Endothelial cell of umbilical vein (primary cell): ENCODE results near the gene ZNF664. TPM values are rescaled to one million over a fixed set of nuclear protein-coding genes. Genes with fewer than 3 reads are reported as not detected.

Experiments used
- BruUV-seq: library from RNA; stranded (reverse); fragments of 400-500 nt; replicated peaks from 2 replicates; lab custom pipeline; 2021; lab: Mats Ljungman, UMichigan
- CTCF ChIA-PET: fragments of 300-600, 350-600 bp; sonication (Branson Sonifier 250); formaldehyde crosslinking; loops from one replicate; lab custom pipeline; 2021; ENCODE audit warnings: antibody characterized with exemption, inconsistent platforms; lab: Charles Lee
- POLR2A ChIA-PET: fragments of 300-600, 350-600 bp; sonication (Branson Sonifier 250); formaldehyde crosslinking; loops from one replicate; lab custom pipeline; 2021; ENCODE audit warnings: antibody characterized with exemption, inconsistent platforms; lab: Charles Lee
- DNase-seq: peaks from one replicate; pipeline ENCODE4 v3.0.0-alpha.2; 2011; ENCODE audit warnings: low read depth, low spot score
- FAIRE-seq: peaks from 2 replicates; lab custom pipeline; 2011; peaks lifted over from hg19 to GRCh38; lab: Jason Lieb, UNC
- H2AFZ ChIP-seq: 2 replicates; pipeline ENCODE4 v1.6.0; 2012; ENCODE audit warnings: low read depth, low read length, control low read depth, inconsistent platforms
- H3K27ac ChIP-seq: 2 replicates; pipeline ENCODE4 v1.5.1; 2011; ENCODE audit warnings: low read depth, mild to moderate bottlenecking, control low read depth, low read length, moderate library complexity; ENCODE audit not compliant: insufficient read depth
- H3K27me3 ChIP-seq, 2 experiments: 2 replicates each; pipeline versions ENCODE4 v1.6.0 to v1.6.1; 2011; ENCODE audit warnings: low read length in 2 of 2, mixed read lengths in 1 of 2; ENCODE audit not compliant: control insufficient read depth in 2 of 2, insufficient read depth in 2 of 2
- H3K36me3 ChIP-seq, 2 experiments: 2 replicates in 1 of 2; 3 replicates in 1 of 2; pipeline ENCODE4 v1.5.1; 2011; ENCODE audit warnings: low read length in 2 of 2, mild to moderate bottlenecking in 1 of 2, moderate library complexity in 1 of 2; ENCODE audit not compliant: control insufficient read depth in 2 of 2, insufficient read depth in 2 of 2; ENCODE audit errors: extremely low read depth in 1 of 2
- H3K4me1 ChIP-seq: 3 replicates; pipeline ENCODE4 v1.5.1; 2011; ENCODE audit warnings: mild to moderate bottlenecking, low read length; ENCODE audit not compliant: control insufficient read depth, insufficient read depth; ENCODE audit errors: extremely low read depth
- H3K4me2 ChIP-seq: 2 replicates; pipeline ENCODE4 v1.6.1; 2011; ENCODE audit warnings: low read length, control low read depth, mixed read lengths; ENCODE audit not compliant: insufficient read depth
- H3K4me3 ChIP-seq, 3 experiments: fragments of 200-600 bp in 1 of 3; sonication (generic), shearing (Covaris generic) in 1 of 3; replicated peaks in 1 of 3; 2 replicates each; pipeline ENCODE4 v1.5.1; 2011 to 2016; ENCODE audit warnings: control low read depth in 3 of 3, low read length in 3 of 3, mild to moderate bottlenecking in 2 of 3, inconsistent platforms in 1 of 3, low read depth in 1 of 3, moderate library complexity in 1 of 3; ENCODE audit not compliant: insufficient read depth in 1 of 3
- H3K79me2 ChIP-seq: 2 replicates; pipeline ENCODE4 v1.6.0; 2012; ENCODE audit warnings: low read length, inconsistent platforms; ENCODE audit not compliant: control insufficient read depth, insufficient read depth
- H3K9ac ChIP-seq: replicated peaks from 2 replicates; pipeline ENCODE3; 2011; ENCODE audit warnings: low read length, control low read depth; ENCODE audit not compliant: insufficient read depth; ENCODE audit errors: extremely low read depth
- H3K9me1 ChIP-seq: replicated peaks from 3 replicates; pipeline ENCODE4 v1.6.0; 2011; ENCODE audit warnings: mild to moderate bottlenecking, low read length; ENCODE audit not compliant: control insufficient read depth, insufficient read depth; ENCODE audit errors: extremely low read depth
- H3K9me3 ChIP-seq: replicated peaks from 2 replicates; pipeline ENCODE4 v1.5.1; 2012; ENCODE audit warnings: low read length, inconsistent platforms; ENCODE audit not compliant: control insufficient read depth, insufficient read depth
- H4K20me1 ChIP-seq: replicated peaks from 2 replicates; pipeline ENCODE3; 2011; ENCODE audit warnings: mild to moderate bottlenecking, low read length; ENCODE audit not compliant: control insufficient read depth, insufficient read depth; ENCODE audit errors: extremely low read depth
- FOS ChIP-seq: IDR thresholded peaks from 2 replicates; pipeline ENCODE4 v1.6.1; 2011; ENCODE audit warnings: mild to moderate bottlenecking, low read length, moderate library complexity, borderline replicate concordance; ENCODE audit not compliant: insufficient read depth
- dilution Hi-C: fragments of 300-500 bp; cut with MboI; formaldehyde crosslinking; loops from one replicate; pipeline ENCODE4 v1.15.0; 2019; ENCODE audit warnings: low sequenced_read_pairs; ENCODE audit not compliant: extremely low pct_ligation_motif_present
- intact Hi-C: fragments of 100-400 bp; cut with micrococcal nuclease; formaldehyde crosslinking; loops from one replicate; pipeline ENCODE4 v1.10.0; 2022
- polyA plus RNA-seq, 4 experiments: library from polyadenylated mRNA; depleted of rRNA in 3 of 4; stranded (reverse) in 3 of 4; unstranded in 1 of 4; fragments of >200 nt; gene quantifications; 2 replicates each; pipeline versions ENCODE4 v1.2.1 to v1.2.3, GENCODE V29; 2011 to 2012; ENCODE audit warnings: missing spikeins in 1 of 4
- total RNA-seq: library from RNA; stranded (reverse); gene quantifications from 2 replicates; pipeline ENCODE4 v1.2.3, GENCODE V29; 2021
- TF ChIP-seq, protein P1 (sequence below), 2 donors: IDR thresholded peaks; 1 replicate in 1 of 2; 2 replicates in 1 of 2; pipeline ENCODE4 v1.5.1; 2011; ENCODE audit warnings: low read length in 2 of 2, mild to moderate bottlenecking in 2 of 2, moderate library complexity in 2 of 2, control low read depth in 1 of 2, inconsistent platforms in 1 of 2, low read depth in 1 of 2; ENCODE audit not compliant: insufficient read depth in 1 of 2; ENCODE audit errors: extremely low read depth in 1 of 2

The ZNF664 gene
- total and polyA plus RNA-seq, 2 donors (not counting 3 experiments of a cell fraction or from before 2014, with no cell fraction given), result 29.8 to 71.3 TPM

DNA sequence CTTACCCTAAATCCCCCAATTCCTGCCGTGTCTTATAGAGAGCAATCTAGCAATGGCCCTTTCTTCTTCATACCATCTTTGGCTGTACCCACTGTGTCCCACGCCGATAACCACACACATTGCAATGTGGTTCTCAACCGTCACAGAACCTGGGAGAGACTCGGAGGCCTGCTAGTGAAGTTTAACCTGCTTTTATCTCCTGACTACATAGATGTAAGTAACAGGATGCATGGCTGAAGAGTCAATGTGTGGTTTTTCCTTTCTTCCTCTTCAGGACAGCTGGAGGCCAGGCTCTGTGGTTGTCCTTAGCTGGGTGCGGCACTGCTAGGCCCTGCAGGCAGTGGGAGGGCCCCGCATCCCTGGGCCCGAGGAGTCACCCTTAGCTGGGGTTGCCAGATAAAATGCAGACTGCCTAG is 51.3 kb downstream of the ZNF664 start:
- Histone ChIP-seq H3K4me3 (no peak overlapping the region), H3K4me1 (peaks cover 8% of the 10 kb centered on the region), H3K9me1 (no peaks in the 10 kb centered on the region), H3K79me2 (no peaks in the 10 kb centered on the region), H3K27ac (no peak overlapping the region), H2AFZ (no peak overlapping the region), H4K20me1 (no peaks in the 10 kb centered on the region), H3K9me3 (no peaks in the 10 kb centered on the region), H3K4me2 (no peak overlapping the region), H3K27me3 (no peaks in the 10 kb centered on the region), H3K36me3 (no peaks in the 10 kb centered on the region), H3K9ac (no peak overlapping the region)
- CTCF ChIA-PET, result interaction anchor here (1.7 kb wide), 1 partner anchor 8 kb away, joined by 5 read pairs; no protein-coding TSS in a partner anchor
- FAIRE-seq (no peak), DNase-seq (no peak)
- TF ChIP-seq, protein P1, sequence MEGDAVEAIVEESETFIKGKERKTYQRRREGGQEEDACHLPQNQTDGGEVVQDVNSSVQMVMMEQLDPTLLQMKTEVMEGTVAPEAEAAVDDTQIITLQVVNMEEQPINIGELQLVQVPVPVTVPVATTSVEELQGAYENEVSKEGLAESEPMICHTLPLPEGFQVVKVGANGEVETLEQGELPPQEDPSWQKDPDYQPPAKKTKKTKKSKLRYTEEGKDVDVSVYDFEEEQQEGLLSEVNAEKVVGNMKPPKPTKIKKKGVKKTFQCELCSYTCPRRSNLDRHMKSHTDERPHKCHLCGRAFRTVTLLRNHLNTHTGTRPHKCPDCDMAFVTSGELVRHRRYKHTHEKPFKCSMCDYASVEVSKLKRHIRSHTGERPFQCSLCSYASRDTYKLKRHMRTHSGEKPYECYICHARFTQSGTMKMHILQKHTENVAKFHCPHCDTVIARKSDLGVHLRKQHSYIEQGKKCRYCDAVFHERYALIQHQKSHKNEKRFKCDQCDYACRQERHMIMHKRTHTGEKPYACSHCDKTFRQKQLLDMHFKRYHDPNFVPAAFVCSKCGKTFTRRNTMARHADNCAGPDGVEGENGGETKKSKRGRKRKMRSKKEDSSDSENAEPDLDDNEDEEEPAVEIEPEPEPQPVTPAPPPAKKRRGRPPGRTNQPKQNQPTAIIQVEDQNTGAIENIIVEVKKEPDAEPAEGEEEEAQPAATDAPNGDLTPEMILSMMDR (IDR thresholded peaks at IDR 0.05; ENCODE audit: extremely low read depth in 1 of 2, insufficient read depth in 1 of 2, low read depth in 1 of 2, low read length in 2 of 2), result no peak
- dilution Hi-C loops, result no loop called here
- POLR2A ChIA-PET, result no interaction called here
- no TSS peak for BruUV-seq
- intact Hi-C loops, result no loop called here

DNA sequence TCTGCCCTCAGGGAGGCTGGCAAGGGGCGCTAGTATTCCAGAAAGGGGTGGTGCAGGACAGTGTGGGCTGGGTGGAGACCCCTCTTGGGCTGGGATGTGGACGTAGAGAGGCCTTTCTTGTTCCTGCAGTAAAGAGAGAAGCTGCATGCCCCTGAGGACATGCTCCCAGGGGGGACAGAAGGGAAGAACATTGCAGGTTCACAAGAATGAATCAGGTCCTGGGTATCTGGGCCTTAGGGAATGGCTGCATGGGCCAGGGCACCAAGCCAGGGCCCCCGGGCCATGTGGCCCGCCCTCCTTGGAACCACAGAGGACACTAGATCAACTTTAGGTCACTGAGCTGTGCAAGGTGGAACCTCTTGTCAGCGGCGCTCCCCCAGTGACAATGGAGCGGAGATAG is 51.8 kb downstream of the ZNF664 start:
- Histone ChIP-seq H3K4me2 (no peak overlapping the region), H3K36me3 (no peaks in the 10 kb centered on the region), H3K9me1 (no peaks in the 10 kb centered on the region), H3K9me3 (no peaks in the 10 kb centered on the region), H3K4me1 (peaks cover 8% of the 10 kb centered on the region), H3K79me2 (no peaks in the 10 kb centered on the region), H3K9ac (no peak overlapping the region), H3K4me3 (no peak overlapping the region), H3K27me3 (no peaks in the 10 kb centered on the region), H4K20me1 (no peaks in the 10 kb centered on the region), H2AFZ (no peak overlapping the region), H3K27ac (no peak overlapping the region)
- intact Hi-C loops (no loop called here), dilution Hi-C loops (no loop called here)
- FAIRE-seq, result no peak
- no peak for TF ChIP-seq FOS
- CTCF ChIA-PET, result interaction anchor here (1.2 to 1.7 kb wide), 2 partner anchors 8 to 34 kb away, joined by 3 to 5 read pairs; no protein-coding TSS in a partner anchor
- BruUV-seq, result no TSS peak
- POLR2A ChIA-PET, result no interaction called here
- no peak for DNase-seq
